H1 (cell line): ENCODE data around the gene ROBO2. TPM values are rescaled to one million over a fixed set of nuclear protein-coding genes. Genes with fewer than 3 reads are reported as not detected.

ENCODE experiments used
- CTCF ChIA-PET: fragments of 300-600 bp; sonication (Branson Sonifier 250); formaldehyde crosslinking; loops from one replicate; lab custom pipeline; 2021; ENCODE audit not compliant: partially characterized antibody; lab: Charles Lee
- POLR2A ChIA-PET: fragments of 300-600 bp; sonication (Branson Sonifier 250); formaldehyde crosslinking; loops from one replicate; lab custom pipeline; 2021; ENCODE audit warnings: inconsistent platforms; ENCODE audit not compliant: partially characterized antibody; lab: Charles Lee
- DNase-seq, 2 experiments: peaks; one replicate each; pipeline versions ENCODE4 v3.0.0 to v3.0.0-alpha.2; 2010 to 2022; ENCODE audit warnings: low spot score in 2 of 2, low read depth in 1 of 2, mixed read lengths in 1 of 2
- FAIRE-seq: peaks from 2 replicates; lab custom pipeline; 2011; peaks lifted over from hg19 to GRCh38; lab: Jason Lieb, UNC
- H2AFZ ChIP-seq: 2 replicates; pipeline ENCODE4 v1.8.1; 2012; ENCODE audit warnings: low read length, inconsistent platforms
- H2AK5ac ChIP-seq: 2 replicates; pipeline ENCODE4 v1.6.1; 2013; ENCODE audit warnings: low read depth, low read length
- H2BK120ac ChIP-seq: replicated peaks from 2 replicates; pipeline ENCODE3; 2013; ENCODE audit warnings: low read depth, low read length, inconsistent platforms
- H2BK12ac ChIP-seq: 2 replicates; pipeline ENCODE4 v1.6.1; 2013; ENCODE audit warnings: low read depth, low read length
- H2BK15ac ChIP-seq: 2 replicates; pipeline ENCODE4 v1.6.1; 2013; ENCODE audit warnings: low read length
- H2BK20ac ChIP-seq: 2 replicates; pipeline ENCODE4 v1.6.1; 2013; ENCODE audit warnings: low read length
- H2BK5ac ChIP-seq: 2 replicates; pipeline ENCODE4 v1.6.1; 2013; ENCODE audit warnings: low read depth, low read length
- H3K14ac ChIP-seq: 2 replicates; pipeline ENCODE4 v1.6.1; 2013; ENCODE audit warnings: inconsistent platforms; ENCODE audit not compliant: insufficient read length
- H3K18ac ChIP-seq: 2 replicates; pipeline ENCODE4 v1.6.1; 2013; ENCODE audit warnings: low read length; ENCODE audit errors: extremely low read depth
- H3K23ac ChIP-seq: 2 replicates; pipeline ENCODE4 v1.6.1; 2013; ENCODE audit warnings: inconsistent platforms; ENCODE audit not compliant: insufficient read length
- H3K23me2 ChIP-seq: 2 replicates; pipeline ENCODE4 v1.6.1; 2013; ENCODE audit warnings: low read depth, low read length
- H3K27ac ChIP-seq: 2 replicates; pipeline ENCODE4 v1.6.1; 2011; ENCODE audit warnings: low read depth, low read length, inconsistent platforms
- H3K27me3 ChIP-seq, 4 experiments: replicated peaks in 1 of 4; 1 replicate in 1 of 4; 2 replicates in 3 of 4; pipeline versions ENCODE4 v1.6.1 to v1.8.1; 2011 to 2013; ENCODE audit warnings: low read length in 3 of 4, mild to moderate bottlenecking in 3 of 4, inconsistent platforms in 2 of 4, mixed read lengths in 2 of 4, moderate library complexity in 1 of 4; ENCODE audit not compliant: control insufficient read depth in 3 of 4, insufficient read depth in 3 of 4; ENCODE audit errors: extremely low read depth in 1 of 4
- H3K36me3 ChIP-seq, 4 experiments: 2 replicates each; pipeline versions ENCODE4 v1.6.1 to v1.8.1; 2011 to 2013; ENCODE audit warnings: mild to moderate bottlenecking in 4 of 4, low read length in 3 of 4, moderate library complexity in 2 of 4, control low read depth in 1 of 4, inconsistent platforms in 1 of 4; ENCODE audit not compliant: insufficient read depth in 4 of 4, control insufficient read depth in 2 of 4
- H3K4ac ChIP-seq: replicated peaks from 2 replicates; pipeline ENCODE3; 2013; ENCODE audit warnings: low read length, low read depth, mixed read lengths, inconsistent platforms; ENCODE audit not compliant: insufficient read length
- H3K4me1 ChIP-seq, 4 experiments: replicated peaks in 1 of 4; 1 replicate in 1 of 4; 2 replicates in 3 of 4; pipeline versions ENCODE4 v1.6.1 to v1.8.1; 2011 to 2013; ENCODE audit warnings: low read length in 3 of 4, inconsistent platforms in 2 of 4, mixed read lengths in 1 of 4; ENCODE audit not compliant: insufficient read depth in 4 of 4, control insufficient read depth in 3 of 4
- H3K4me2 ChIP-seq, 2 experiments: 2 replicates each; pipeline versions ENCODE4 v1.6.1 to v1.8.1; 2011 to 2013; ENCODE audit warnings: low read depth in 2 of 2, low read length in 2 of 2, control low read depth in 1 of 2, inconsistent platforms in 1 of 2, mild to moderate bottlenecking in 1 of 2; ENCODE audit not compliant: insufficient read depth in 1 of 2
- H3K4me3 ChIP-seq, 4 experiments: fragments of 200-600, 300-600 bp in 1 of 4; sonication (generic), shearing (Covaris generic), sonication (Bioruptor Twin) in 1 of 4; 2 replicates each; pipeline versions ENCODE4 v1.5.1 to v1.8.1; 2011 to 2016; ENCODE audit warnings: low read length in 4 of 4, low read depth in 3 of 4, control low read depth in 2 of 4, inconsistent platforms in 2 of 4, mild to moderate bottlenecking in 2 of 4, mixed read lengths in 1 of 4, moderate library complexity in 1 of 4; ENCODE audit not compliant: insufficient read depth in 2 of 4; ENCODE audit errors: extremely low read depth in 1 of 4
- H3K56ac ChIP-seq: replicated peaks from 2 replicates; pipeline ENCODE3; 2013; ENCODE audit warnings: low read depth, mild to moderate bottlenecking, mixed read lengths, low read length, inconsistent platforms; ENCODE audit not compliant: insufficient read length
- H3K79me1 ChIP-seq: 2 replicates; pipeline ENCODE4 v1.6.1; 2013; ENCODE audit warnings: low read depth, low read length, control low read depth
- H3K79me2 ChIP-seq, 2 experiments: 2 replicates each; pipeline versions ENCODE4 v1.6.1 to v1.8.1; 2012 to 2013; ENCODE audit warnings: low read length in 2 of 2, mild to moderate bottlenecking in 2 of 2, inconsistent platforms in 1 of 2; ENCODE audit not compliant: insufficient read depth in 2 of 2, control insufficient read depth in 1 of 2
- H3K9ac ChIP-seq, 4 experiments: replicated peaks in 1 of 4; 1 replicate in 1 of 4; 2 replicates in 3 of 4; pipeline versions ENCODE4 v1.6.1 to v1.8.1; 2011 to 2013; ENCODE audit warnings: low read depth in 3 of 4, low read length in 3 of 4, control low read depth in 2 of 4, mild to moderate bottlenecking in 2 of 4, moderate library complexity in 2 of 4, inconsistent platforms in 1 of 4; ENCODE audit errors: extremely low read depth in 1 of 4
- H3K9me3 ChIP-seq, 2 experiments: 2 replicates each; pipeline versions ENCODE4 v1.6.1 to v1.8.1; 2012 to 2013; ENCODE audit warnings: mild to moderate bottlenecking in 2 of 2, moderate library complexity in 2 of 2, control low read depth in 1 of 2, inconsistent platforms in 1 of 2, low read depth in 1 of 2, low read length in 1 of 2, mixed read lengths in 1 of 2; ENCODE audit not compliant: insufficient read depth in 2 of 2
- H4K20me1 ChIP-seq, 2 experiments: replicated peaks in 1 of 2; 2 replicates each; pipeline versions ENCODE3 to v1.8.1; 2011 to 2013; ENCODE audit warnings: inconsistent platforms in 2 of 2, low read length in 2 of 2, mild to moderate bottlenecking in 1 of 2; ENCODE audit not compliant: insufficient read depth in 2 of 2, control insufficient read depth in 1 of 2
- H4K5ac ChIP-seq: 2 replicates; pipeline ENCODE4 v1.6.1; 2013; ENCODE audit warnings: low read length, low read depth, mixed read lengths, inconsistent platforms; ENCODE audit not compliant: insufficient read length
- H4K8ac ChIP-seq: 2 replicates; pipeline ENCODE4 v1.8.0; 2013; ENCODE audit warnings: mild to moderate bottlenecking, moderate library complexity, low read length, inconsistent platforms; ENCODE audit not compliant: insufficient read depth; ENCODE audit errors: extremely low read depth
- H4K91ac ChIP-seq: replicated peaks from 2 replicates; pipeline ENCODE3; 2013; ENCODE audit warnings: low read length, mixed read lengths, inconsistent platforms; ENCODE audit not compliant: insufficient read length
- BRCA1 ChIP-seq: IDR thresholded peaks from 2 replicates; pipeline ENCODE4 v1.6.1; 2012; ENCODE audit warnings: low read depth, low read length, improper control_type of control experiment
- CHD2 ChIP-seq: IDR thresholded peaks from 2 replicates; pipeline ENCODE4 v1.6.1; 2012; ENCODE audit warnings: low read length, improper control_type of control experiment
- EGR1 ChIP-seq: IDR thresholded peaks from 2 replicates; pipeline ENCODE4 v1.6.1; 2011; ENCODE audit warnings: low read depth, low read length, borderline replicate concordance
- EZH2 ChIP-seq: fragments of 200-600 bp; sonication (generic); IDR thresholded peaks from 2 replicates; pipeline ENCODE4 v1.7.1; 2012; ENCODE audit warnings: low read depth, mild to moderate bottlenecking, moderate library complexity, low read length, inconsistent platforms; ENCODE audit not compliant: severe bottlenecking
- FOSL1 ChIP-seq: IDR thresholded peaks from 2 replicates; pipeline ENCODE4 v1.6.1; 2011; ENCODE audit warnings: mild to moderate bottlenecking, low read depth, low read length, moderate library complexity; ENCODE audit not compliant: insufficient read depth
- GTF2F1 ChIP-seq: IDR thresholded peaks from 2 replicates; pipeline ENCODE4 v1.6.1; 2012; ENCODE audit warnings: low read depth, low read length, improper control_type of control experiment, borderline replicate concordance
- HDAC2 ChIP-seq, 2 experiments: fragments of 300-600 bp in 1 of 2; sonication (generic) in 1 of 2; IDR thresholded peaks; 2 replicates each; pipeline ENCODE4 v1.6.1; 2011 to 2012; ENCODE audit warnings: low read depth in 2 of 2, low read length in 2 of 2, mild to moderate bottlenecking in 2 of 2, moderate library complexity in 2 of 2, borderline replicate concordance in 1 of 2, inconsistent platforms in 1 of 2
- JUND ChIP-seq: IDR thresholded peaks from 2 replicates; pipeline ENCODE4 v1.6.1; 2011; ENCODE audit warnings: mild to moderate bottlenecking, improper control_type of control experiment, low read length
- KDM5A ChIP-seq: fragments of 200-600 bp; IDR thresholded peaks from 2 replicates; pipeline ENCODE4 v1.7.1; 2012; ENCODE audit warnings: mild to moderate bottlenecking, low read length, inconsistent platforms, mixed read lengths
- SIRT6 ChIP-seq: IDR thresholded peaks from one replicate; pipeline ENCODE4 v1.7.1; 2012; ENCODE audit warnings: low read length, inconsistent platforms
- WGBS, 2 experiments: shearing (Covaris generic) in 1 of 2; methylation state at CpG; one replicate each; pipeline versions ENCODE4 v1.1.6 to v1.1.7; 2013 to 2015; ENCODE audit warnings: low lambda C conversion rate in 2 of 2, mixed read lengths in 2 of 2, inconsistent platforms in 1 of 2, low coverage in 1 of 2, missing lambda C conversion rate in 1 of 2; ENCODE audit not compliant: insufficient replicate concordance in 2 of 2, insufficient coverage in 1 of 2, insufficient read length in 1 of 2; ENCODE audit errors: extremely low coverage in 1 of 2, missing lambda C conversion rate in 1 of 2; 5-methylcytosine and 5-hydroxymethylcytosine counted together
- polyA plus RNA-seq, 7 experiments: library from polyadenylated mRNA; depleted of rRNA in 3 of 7; stranded (reverse) in 5 of 7; unstranded in 2 of 7; fragments of >200 nt in 5 of 7; fragments of 200-250 nt in 2 of 7; gene quantifications; 1 replicate in 5 of 7; 2 replicates in 1 of 7; 4 replicates in 1 of 7; pipeline versions ENCODE4 v1.2.1 to v1.2.3, GENCODE V29; 2011 to 2013; ENCODE audit warnings: missing spikeins in 2 of 7, mixed read lengths in 2 of 7
- total RNA-seq: library from RNA; stranded (reverse); fragmentation: NEBNext Ultra II Directional; extraction: Animal tissue kit (Norgen Biotek cat#: 25700); gene quantifications from 2 replicates; pipeline ENCODE4 v1.2.1, GENCODE V29; 2021

ROBO2 gene
- total and polyA plus RNA-seq, 2 of the 8 experiments (the other 6 are each of a cell fraction or from before 2014, with no cell fraction given) = 1.5 to 2.9 TPM

DNA sequence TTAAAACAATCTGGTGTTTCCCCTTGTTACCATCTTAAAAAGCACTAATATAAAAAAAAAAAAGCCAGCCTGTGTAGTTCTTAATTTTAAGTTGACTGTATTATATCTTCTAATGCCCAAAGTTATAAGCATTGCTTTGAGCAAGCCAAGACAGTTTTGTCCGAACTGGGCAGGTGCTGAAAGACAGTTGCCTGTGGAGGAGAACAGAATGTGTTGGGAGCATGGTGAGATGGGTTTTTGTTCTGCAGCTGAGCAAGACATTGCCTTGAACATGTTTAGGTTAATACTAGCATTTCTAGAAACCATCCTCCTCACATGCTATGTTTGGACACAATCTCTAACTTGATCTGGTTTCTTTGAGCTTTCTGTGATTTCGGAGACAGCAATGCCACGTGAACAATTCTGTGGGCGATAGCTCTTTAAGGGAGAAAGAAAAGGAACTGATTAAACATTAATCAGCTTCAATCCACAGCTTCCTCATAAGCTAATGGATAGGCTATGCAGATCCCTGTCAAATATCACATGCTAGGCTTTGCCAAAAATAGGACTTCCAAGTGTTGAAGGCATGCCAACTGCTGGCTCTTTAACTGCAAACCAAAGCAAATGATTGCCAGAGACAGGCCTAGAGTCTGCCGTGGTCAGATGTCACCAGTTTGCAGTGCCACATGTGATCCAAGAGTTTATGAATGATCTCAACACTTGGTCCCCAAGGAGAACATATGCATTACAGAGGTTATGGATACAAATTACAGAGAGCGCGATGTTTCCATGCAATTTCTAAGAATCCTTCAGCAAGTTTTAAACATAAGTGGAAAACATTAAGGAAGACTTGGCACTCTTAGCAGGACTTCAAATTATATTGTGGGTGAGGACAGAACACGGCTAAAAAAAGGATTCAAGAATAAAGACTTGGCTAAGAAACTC, 428.1 kb downstream of the ROBO2 start:
- no peak overlapping the region for H2AK5ac ChIP-seq
- DNase-seq (no peak), FAIRE-seq (peak; percentile 84)
- no peak overlapping the region for H4K91ac ChIP-seq
- POLR2A ChIA-PET = interaction anchor here (0.6 kb wide), 1 partner anchor 1387 kb away, joined by 4 read pairs; no protein-coding TSS in a partner anchor
- H2BK20ac ChIP-seq = no peak overlapping the region
- no peak overlapping the region for H3K4me2 ChIP-seq
- H3K9ac ChIP-seq = no peak overlapping the region
- no peaks in the 10 kb centered on the region for H3K79me1 ChIP-seq
- H3K79me2 ChIP-seq = no peaks in the 10 kb centered on the region
- no peak overlapping the region for H2BK5ac ChIP-seq
- no peak overlapping the region for H2AFZ ChIP-seq
- H3K27me3 ChIP-seq = peaks cover 0 to 1% (median 0%) of the 10 kb centered on the region in 4 experiments; a peak in 1 of 7 replicates
- CTCF ChIA-PET = interaction anchor here (0.9 to 1.2 kb wide), 2 partner anchors 15 to 17 kb away, joined by 3 read pairs; no protein-coding TSS in a partner anchor
- H3K18ac ChIP-seq = no peak overlapping the region
- no peak overlapping the region for H3K4ac ChIP-seq
- no peak overlapping the region for H3K4me3 ChIP-seq
- no peak overlapping the region for H2BK120ac ChIP-seq
- H3K4me1 ChIP-seq = no peaks in the 10 kb centered on the region
- H3K9me3 ChIP-seq = no peaks in the 10 kb centered on the region
- H3K36me3 ChIP-seq = no peaks in the 10 kb centered on the region
- 89% methylated on average over 8 of the region's 8 CpGs; no CpG with 5 or more reads in 1 of the 2 experiments for whole genome bisulfite sequencing, 2 experiments
- no peak overlapping the region for H2BK12ac ChIP-seq
- H3K23ac ChIP-seq = no peak overlapping the region
- H4K8ac ChIP-seq = no peak overlapping the region
- no peak overlapping the region for H3K14ac ChIP-seq
- H3K56ac ChIP-seq = no peak overlapping the region
- H3K23me2 ChIP-seq = no peaks in the 10 kb centered on the region
- H4K20me1 ChIP-seq = no peaks in the 10 kb centered on the region
- no peak overlapping the region for H3K27ac ChIP-seq
- H4K5ac ChIP-seq = no peak overlapping the region
- no peak overlapping the region for H2BK15ac ChIP-seq
- TF ChIP-seq FOSL1 (no peak), HDAC2 (IDR thresholded peaks at IDR 0.05; ENCODE audit: borderline replicate concordance in 1 of 2, low read depth in 2 of 2, low read length in 2 of 2) (no peak), KDM5A (no peak), EGR1 (no peak), CHD2 (no peak), EZH2 (no peak), BRCA1 (no peak), JUND (no peak), GTF2F1 (no peak), SIRT6 (no peak)
